Astrocyte (in vitro differentiated cells and primary cell): ENCODE data around the gene PTPRT. TPM values are rescaled to one million over a fixed set of nuclear protein-coding genes. Genes with fewer than 3 reads are reported as not detected.

Source experiments
- DNase-seq: peaks from one replicate; pipeline ENCODE4 v3.0.0-alpha.2; 2010; ENCODE audit warnings: low read depth
- FAIRE-seq: peaks from 2 replicates; lab custom pipeline; 2011; peaks lifted over from hg19 to GRCh38; lab: Jason Lieb, UNC
- H2AFZ ChIP-seq: 2 replicates; pipeline ENCODE4 v1.6.0; 2012; ENCODE audit warnings: low read depth, low read length, inconsistent platforms
- H3K27ac ChIP-seq: 2 replicates; pipeline ENCODE4 v1.5.1; 2011; ENCODE audit warnings: low read depth, low read length, inconsistent platforms
- H3K27me3 ChIP-seq: 2 replicates; pipeline ENCODE4 v1.6.0; 2011; ENCODE audit warnings: low read length, inconsistent platforms; ENCODE audit not compliant: insufficient read depth
- H3K36me3 ChIP-seq: 2 replicates; pipeline ENCODE4 v1.5.1; 2011; ENCODE audit warnings: low read length, inconsistent platforms; ENCODE audit not compliant: insufficient read depth
- H3K4me1 ChIP-seq: 2 replicates; pipeline ENCODE4 v1.5.1; 2011; ENCODE audit warnings: low read length, inconsistent platforms; ENCODE audit not compliant: insufficient read depth
- H3K4me2 ChIP-seq: 2 replicates; pipeline ENCODE4 v1.6.0; 2012; ENCODE audit warnings: low read length, inconsistent platforms
- H3K4me3 ChIP-seq: 2 replicates; pipeline ENCODE4 v1.5.1; 2011; ENCODE audit warnings: low read depth, mild to moderate bottlenecking, low read length, inconsistent platforms; ENCODE audit not compliant: insufficient read depth
- H3K79me2 ChIP-seq: 2 replicates; pipeline ENCODE4 v1.6.0; 2012; ENCODE audit warnings: mild to moderate bottlenecking, low read length, inconsistent platforms; ENCODE audit not compliant: insufficient read depth
- H3K9ac ChIP-seq: 2 replicates; pipeline ENCODE4 v1.6.0; 2012; ENCODE audit warnings: mild to moderate bottlenecking, low read length, inconsistent platforms
- H3K9me3 ChIP-seq: 2 replicates; pipeline ENCODE4 v1.5.1; 2012; ENCODE audit warnings: low read depth, mild to moderate bottlenecking, low read length, inconsistent platforms; ENCODE audit not compliant: insufficient read depth
- H4K20me1 ChIP-seq: 2 replicates; pipeline ENCODE4 v1.6.0; 2012; ENCODE audit warnings: low read length, inconsistent platforms; ENCODE audit not compliant: insufficient read depth
- H3K27ac Mint-ChIP-seq: one replicate; pipeline ENCODE4 v1.8.0; 2021; ENCODE audit warnings: mild to moderate bottlenecking, mixed read lengths; ENCODE audit not compliant: unreplicated experiment
- H3K27me3 Mint-ChIP-seq: one replicate; pipeline ENCODE4 v1.8.0; 2021; ENCODE audit warnings: low read depth, mixed read lengths; ENCODE audit not compliant: unreplicated experiment
- H3K36me3 Mint-ChIP-seq: one replicate; pipeline ENCODE4 v1.8.0; 2021; ENCODE audit warnings: low read depth, mixed read lengths; ENCODE audit not compliant: unreplicated experiment
- H3K4me1 Mint-ChIP-seq: one replicate; pipeline ENCODE4 v1.8.0; 2021; ENCODE audit warnings: low read depth, mixed read lengths; ENCODE audit not compliant: unreplicated experiment
- H3K4me3 Mint-ChIP-seq: one replicate; pipeline ENCODE4 v1.8.0; 2021; ENCODE audit warnings: mild to moderate bottlenecking, moderate library complexity, mixed read lengths; ENCODE audit not compliant: unreplicated experiment
- H3K9me3 Mint-ChIP-seq: one replicate; pipeline ENCODE4 v1.8.0; 2021; ENCODE audit warnings: mild to moderate bottlenecking, mixed read lengths; ENCODE audit not compliant: unreplicated experiment
- CTCF ChIP-seq: IDR thresholded peaks from 2 replicates; pipeline ENCODE4 v1.5.1; 2011; ENCODE audit warnings: low read depth, mild to moderate bottlenecking, inconsistent platforms, low read length, moderate library complexity; ENCODE audit not compliant: insufficient read depth
- EZH2 ChIP-seq: IDR thresholded peaks from 2 replicates; pipeline ENCODE4 v1.6.1; 2012; ENCODE audit warnings: mild to moderate bottlenecking, low read length, inconsistent platforms; ENCODE audit not compliant: insufficient read depth
- total RNA-seq: library from RNA; stranded (reverse); gene quantifications from 2 replicates; pipeline ENCODE4 v1.2.1, GENCODE V29; 2021

The PTPRT gene
- total RNA-seq, 1 donor from 2014 or later: 0.25 TPM

- Mint-ChIP-seq H3K4me3 (peak overlapping the region; percentile 40), H3K27me3 (peaks cover 39% of the 10 kb centered on the region), H3K36me3 (no peaks in the 10 kb centered on the region), H3K4me1 (no peaks in the 10 kb centered on the region), H3K9me3 (peaks cover 4% of the 10 kb centered on the region), H3K27ac (no peak overlapping the region)
- no peak overlapping the region for H3K4me2 ChIP-seq
- H3K4me1 ChIP-seq: no peaks in the 10 kb centered on the region
- no peaks in the 10 kb centered on the region for H3K79me2 ChIP-seq
- H3K27me3 ChIP-seq: peaks cover 14% of the 10 kb centered on the region
- H4K20me1 ChIP-seq: no peaks in the 10 kb centered on the region
- TF ChIP-seq CTCF (no peak), EZH2 (no peak)
- H3K4me3 ChIP-seq: no peak overlapping the region
- DNase-seq: no peak
- no peak overlapping the region for H3K27ac ChIP-seq
- H2AFZ ChIP-seq: no peak overlapping the region
- H3K9me3 ChIP-seq: no peaks in the 10 kb centered on the region
- FAIRE-seq: no peak
- H3K36me3 ChIP-seq: no peaks in the 10 kb centered on the region
- H3K9ac ChIP-seq: no peak overlapping the region
Measured at GRCh38 chr20:43190332-43190953, 737 bp upstream of the PTPRT start.

GRCh38 chr20:43188861-43189553 lies 699 bp downstream of the PTPRT start:
- Mint-ChIP-seq H3K27me3 (peaks cover 36% of the 10 kb centered on the region), H3K4me3 (no peak overlapping the region)
- H3K4me2 ChIP-seq: no peak overlapping the region

More at GRCh38 chr20:43188861-43189553, 699 bp downstream of the PTPRT start:
- H3K36me3 Mint-ChIP-seq: no peaks in the 10 kb centered on the region
- H3K27ac ChIP-seq: no peak overlapping the region
- no peaks in the 10 kb centered on the region for H3K9me3 ChIP-seq
- no peak overlapping the region for H3K9ac ChIP-seq
- H3K4me1 Mint-ChIP-seq: no peaks in the 10 kb centered on the region
- FAIRE-seq (no peak), DNase-seq (no peak)
- H3K27ac Mint-ChIP-seq: no peak overlapping the region
- peak; percentile 54 for TF ChIP-seq EZH2
- TF ChIP-seq CTCF: no peak
- H2AFZ ChIP-seq: no peak overlapping the region
- H3K4me1 ChIP-seq: no peaks in the 10 kb centered on the region
- H3K27me3 ChIP-seq: peaks cover 14% of the 10 kb centered on the region
- no peaks in the 10 kb centered on the region for H4K20me1 ChIP-seq
- H3K79me2 ChIP-seq: no peaks in the 10 kb centered on the region
- H3K9me3 Mint-ChIP-seq: peaks cover 16% of the 10 kb centered on the region
- no peak overlapping the region for H3K4me3 ChIP-seq
- no peaks in the 10 kb centered on the region for H3K36me3 ChIP-seq
